HG03280 (cell line): ENCODE data around the gene CSNK2A3.
A peak's percentile ranks its signal among the peaks of the same experiment; 100 is the strongest.

ENCODE experiments used
- ATAC-seq: cut with Tn5 transposase; IDR thresholded peaks from one replicate; pipeline ENCODE4 v1.9.1; 2021; ENCODE audit warnings: mild to moderate bottlenecking, moderate library complexity; ENCODE audit not compliant: unreplicated experiment

CSNK2A3 gene

DNA sequence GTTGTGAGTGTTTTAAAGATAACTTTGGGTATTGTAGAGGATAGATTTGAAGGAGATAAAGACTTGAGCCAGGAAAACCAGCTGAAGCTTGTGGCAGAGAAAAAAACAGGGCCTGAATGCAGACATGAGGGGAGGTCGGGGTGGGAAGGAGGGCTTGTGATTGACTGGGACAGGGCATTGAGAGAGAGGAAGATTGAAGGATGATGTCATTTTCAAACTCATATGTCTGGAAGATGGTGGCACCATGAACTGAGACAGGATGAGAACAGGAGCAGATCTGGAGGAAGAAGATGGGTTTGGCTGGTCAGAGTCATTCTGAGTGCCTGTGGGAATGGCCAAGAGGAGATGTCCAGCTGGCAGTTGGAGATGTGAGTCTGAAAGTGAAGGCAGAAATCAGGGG is 14.7 kb downstream of the CSNK2A3 start:
- ATAC-seq = no peak

DNA sequence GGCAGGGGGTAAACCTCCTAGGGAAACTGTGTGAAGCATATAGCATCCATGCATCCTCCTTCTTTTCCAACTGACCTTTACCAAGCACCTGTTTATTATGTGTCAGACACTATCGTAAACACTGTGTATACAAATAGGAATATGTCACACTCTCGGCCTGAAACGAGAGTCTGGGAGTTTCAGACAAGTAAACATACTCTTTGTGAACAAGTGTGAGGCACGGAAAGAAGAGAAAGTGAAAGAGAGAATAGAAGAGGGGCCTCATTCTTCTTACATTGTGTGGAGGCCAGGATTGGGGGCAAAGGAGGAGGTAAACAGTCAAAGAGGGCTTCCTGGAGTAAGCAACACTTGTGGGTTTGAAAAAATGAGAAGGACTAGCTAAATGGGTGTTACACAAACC is 16.4 kb downstream of the CSNK2A3 start:
- ATAC-seq = no peak

GRCh38 chr11:11335043-11335442 is 18.0 kb downstream of the CSNK2A3 start:
- no peak for ATAC-seq

DNA sequence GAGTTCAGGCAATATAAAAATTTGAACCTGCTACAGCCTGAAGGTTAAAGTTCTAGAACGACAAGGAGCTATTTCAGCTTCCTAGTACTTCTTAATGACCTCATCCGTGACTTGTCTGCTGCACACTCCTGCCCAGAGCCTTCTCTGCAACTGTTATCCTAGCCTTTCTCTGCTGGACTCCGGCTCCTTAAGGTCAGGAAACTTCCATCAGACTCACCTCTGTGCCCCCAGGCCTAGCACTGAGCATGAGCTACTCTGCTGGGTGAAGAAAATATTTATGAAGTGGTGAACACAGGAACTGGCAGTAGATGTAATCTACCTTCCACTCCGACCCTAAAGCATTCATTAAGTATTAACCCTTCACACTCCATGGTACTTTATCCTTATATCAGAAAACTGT is 18.4 kb downstream of the CSNK2A3 start:
- no peak for ATAC-seq

DNA sequence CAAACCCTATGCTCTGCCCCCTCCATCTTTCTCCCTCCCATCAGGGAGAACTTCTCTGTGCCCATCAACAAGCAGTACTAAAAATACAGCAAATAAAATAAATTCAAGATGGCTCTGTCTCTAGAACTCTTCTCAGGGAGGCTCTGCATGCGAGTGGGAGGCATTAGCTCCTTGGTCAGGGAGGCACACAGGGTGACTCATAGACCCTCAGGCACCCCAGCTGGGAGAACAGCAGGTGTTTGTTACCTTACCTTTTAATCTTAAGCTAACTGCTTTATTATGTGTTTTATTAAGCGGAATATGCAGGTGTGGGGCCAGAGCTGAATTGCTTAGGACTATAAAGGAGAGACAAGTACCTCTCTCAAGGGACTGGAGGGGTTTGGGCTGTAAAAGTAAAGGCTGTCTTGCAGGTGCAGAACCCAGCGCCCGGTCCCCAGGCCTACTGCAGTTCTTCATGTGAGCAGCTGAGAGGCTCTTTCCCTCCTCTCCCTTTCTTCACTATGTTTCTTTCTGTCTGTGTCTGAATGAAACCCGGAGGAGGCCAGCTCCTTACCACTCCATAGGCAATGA is 20.8 kb downstream of the CSNK2A3 start:
- ATAC-seq = no peak

DNA sequence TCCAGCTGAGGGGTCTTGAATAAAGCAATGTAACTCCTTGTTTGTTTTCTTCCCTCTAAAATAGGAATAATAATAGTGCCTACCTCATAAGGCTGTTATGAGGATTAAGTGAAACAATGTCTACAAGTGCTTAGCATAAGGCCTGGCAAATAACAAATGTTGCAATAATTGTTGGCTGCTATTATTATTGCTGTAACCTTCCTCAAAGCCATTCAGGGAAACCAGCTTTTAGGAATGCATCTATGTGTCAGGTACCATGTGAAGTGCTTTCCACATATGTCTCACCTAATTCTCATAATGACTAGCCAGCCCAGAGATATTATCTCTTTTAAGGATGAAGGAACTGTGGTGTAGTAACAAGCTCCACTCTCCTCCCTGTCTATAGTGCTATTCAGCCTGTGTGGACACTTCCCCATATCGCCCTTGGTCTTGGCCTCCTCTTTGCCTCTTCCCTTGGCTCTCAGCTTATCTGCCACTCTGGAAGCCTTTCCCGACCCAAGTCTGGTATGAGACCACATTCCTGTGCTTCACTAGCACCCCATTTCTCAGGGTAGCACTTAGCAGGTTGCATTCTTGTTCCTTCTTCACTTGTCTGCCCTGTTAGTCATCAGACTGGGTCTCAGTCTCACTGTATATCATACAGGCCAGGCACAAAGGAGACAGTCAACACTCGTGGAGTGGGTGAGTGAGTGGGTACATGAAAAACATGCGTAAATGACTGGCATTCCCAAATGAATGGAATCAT is 23.8 kb downstream of the CSNK2A3 start:
- ATAC-seq = no peak

DNA sequence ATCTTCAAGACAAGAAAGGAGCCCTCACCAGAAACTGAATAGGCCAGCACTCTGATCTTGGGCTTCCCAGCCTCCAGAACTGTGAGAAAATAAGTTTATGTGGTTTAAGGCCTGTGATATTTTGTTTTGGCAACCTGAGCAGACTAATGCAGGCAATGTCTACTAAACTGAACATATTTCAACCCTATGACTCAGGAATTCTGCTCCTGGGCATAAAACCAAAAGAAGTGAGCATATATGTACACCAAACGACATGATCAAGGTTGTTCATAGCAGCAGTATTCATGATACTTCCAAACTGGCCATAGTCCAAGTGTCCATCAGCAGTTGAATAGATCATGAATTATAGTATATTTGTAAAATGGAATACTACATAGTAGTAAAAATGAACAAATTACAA is 29.0 kb downstream of the CSNK2A3 start:
- ATAC-seq = no peak

GRCh38 chr11:11322101-11322500 is 30.9 kb downstream of the CSNK2A3 start:
- no peak for ATAC-seq

DNA sequence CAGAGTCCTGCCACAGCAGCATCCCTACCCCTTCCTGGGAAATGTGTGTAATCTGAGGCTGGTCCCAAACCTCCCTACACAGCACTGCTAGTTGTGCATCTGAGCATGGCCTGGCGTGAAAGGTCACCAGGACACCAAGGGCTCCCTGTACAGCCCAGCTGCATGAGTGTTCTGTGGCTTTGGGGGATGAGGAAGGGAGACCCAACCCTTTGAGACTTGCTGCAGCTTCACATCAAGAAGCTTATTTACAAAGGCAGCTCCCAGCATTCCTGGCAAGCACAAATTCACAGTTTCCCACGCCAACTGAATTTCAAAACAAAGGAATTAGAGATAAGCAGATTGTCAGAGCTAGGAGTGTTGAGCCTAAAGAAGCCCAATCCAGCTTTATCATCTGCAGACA is 32.2 kb downstream of the CSNK2A3 start:
- no peak for ATAC-seq

- ATAC-seq = peak; percentile 62
Observed at GRCh38 chr11:11318961-11319360, 34.1 kb downstream of the CSNK2A3 start.

- ATAC-seq = no peak
Observed at GRCh38 chr11:11318461-11318860, 34.6 kb downstream of the CSNK2A3 start.

GRCh38 chr11:11316651-11317230 is 36.3 kb downstream of the CSNK2A3 start:
- no peak for ATAC-seq

DNA sequence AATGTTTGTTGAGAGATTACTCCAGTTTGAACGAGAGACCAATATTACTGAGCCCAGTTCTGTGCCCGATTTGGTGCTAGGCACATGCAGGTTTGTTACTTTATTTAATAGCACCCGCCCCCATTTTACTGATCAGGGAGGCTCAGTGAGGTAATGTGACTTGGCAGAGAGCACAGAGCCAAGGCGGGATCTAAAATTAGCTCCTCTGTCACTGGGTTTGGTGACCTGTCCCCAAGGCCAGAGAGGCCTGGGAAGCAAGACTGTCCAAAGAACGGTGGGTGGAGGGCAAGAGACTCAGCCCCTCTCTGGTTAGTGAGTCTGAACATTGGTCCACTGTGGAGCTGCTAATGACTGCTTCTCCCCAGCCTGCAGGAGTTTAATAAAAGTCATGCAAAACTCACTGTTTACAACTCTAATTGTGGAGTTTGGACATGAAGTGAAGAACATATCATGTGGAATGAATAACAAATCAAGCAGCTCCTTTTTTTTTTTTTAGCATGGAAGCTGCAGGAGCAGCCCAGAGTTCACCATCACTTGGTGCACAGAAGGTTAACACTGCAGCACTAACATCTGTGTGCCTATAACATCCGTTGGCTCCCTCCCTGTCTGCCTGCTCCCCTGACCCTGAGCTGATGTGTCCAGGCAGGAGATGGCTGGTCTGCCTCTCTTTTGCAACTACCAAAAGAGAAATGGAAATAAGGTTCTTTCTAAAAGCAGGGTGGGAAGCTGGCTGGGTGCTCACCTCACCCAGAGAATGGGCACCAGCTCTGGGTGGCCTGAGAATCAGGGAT is 39.0 kb downstream of the CSNK2A3 start:
- ATAC-seq = no peak

DNA sequence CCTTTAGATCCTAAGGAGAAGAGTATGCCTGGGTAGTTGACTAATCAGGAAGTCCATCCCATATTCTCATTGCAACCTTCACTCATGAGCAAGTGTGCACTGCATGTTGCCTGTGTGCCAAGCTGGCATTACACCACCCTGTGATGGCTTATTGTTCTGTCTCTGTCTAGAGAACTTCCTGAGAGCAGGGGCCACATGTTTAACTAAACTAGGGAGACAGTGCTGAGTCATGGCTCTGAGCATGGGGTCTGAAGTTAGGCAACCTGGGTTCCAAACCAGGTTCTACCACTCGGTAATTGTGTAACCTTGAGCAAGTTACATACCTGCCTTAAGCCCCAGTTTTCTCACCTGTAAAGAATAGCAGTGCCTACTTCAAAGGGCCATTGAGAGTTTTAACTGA is 39.6 kb downstream of the CSNK2A3 start:
- no peak for ATAC-seq

GRCh38 chr11:11312738-11313137 is 40.3 kb downstream of the CSNK2A3 start:
- ATAC-seq = no peak

DNA sequence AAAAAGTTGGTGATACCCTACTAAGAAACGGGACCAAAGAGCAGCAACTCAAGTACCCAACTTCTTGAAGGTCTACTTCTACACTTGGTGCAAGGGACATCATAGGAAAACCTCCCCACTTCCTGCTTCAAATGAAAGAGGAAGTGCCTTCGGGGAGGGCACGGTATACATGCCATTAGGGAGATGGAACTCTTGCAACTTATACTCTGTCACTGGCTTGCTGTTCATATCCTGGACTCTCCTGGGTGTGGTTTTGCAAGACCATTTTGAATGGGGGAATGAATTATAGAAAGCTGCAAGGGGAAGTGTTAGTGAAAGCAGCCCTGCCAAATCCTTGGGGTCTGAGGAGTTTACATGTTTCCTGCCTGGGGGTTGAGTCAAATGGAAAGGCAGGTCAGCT is 41.9 kb downstream of the CSNK2A3 start:
- ATAC-seq = no peak

DNA sequence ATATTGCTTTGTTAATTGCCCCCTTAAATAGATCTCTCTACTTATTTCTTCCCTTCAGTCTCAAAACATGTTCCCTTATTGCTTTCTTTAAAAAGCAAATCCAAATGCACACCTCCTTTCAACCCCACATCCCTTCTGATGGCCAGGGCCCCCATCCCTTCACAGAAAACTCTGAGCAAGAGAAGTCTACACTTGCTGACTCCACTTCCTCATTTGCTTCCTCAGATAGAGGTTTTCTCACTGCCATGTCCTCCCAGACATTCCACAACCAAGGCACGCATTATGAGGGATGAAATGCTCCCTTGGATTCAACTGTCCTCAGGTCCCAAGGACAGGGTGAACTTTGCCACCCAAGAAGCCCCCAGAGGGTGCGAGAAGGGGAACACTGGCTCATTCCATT is 43.1 kb downstream of the CSNK2A3 start:
- no peak for ATAC-seq

DNA sequence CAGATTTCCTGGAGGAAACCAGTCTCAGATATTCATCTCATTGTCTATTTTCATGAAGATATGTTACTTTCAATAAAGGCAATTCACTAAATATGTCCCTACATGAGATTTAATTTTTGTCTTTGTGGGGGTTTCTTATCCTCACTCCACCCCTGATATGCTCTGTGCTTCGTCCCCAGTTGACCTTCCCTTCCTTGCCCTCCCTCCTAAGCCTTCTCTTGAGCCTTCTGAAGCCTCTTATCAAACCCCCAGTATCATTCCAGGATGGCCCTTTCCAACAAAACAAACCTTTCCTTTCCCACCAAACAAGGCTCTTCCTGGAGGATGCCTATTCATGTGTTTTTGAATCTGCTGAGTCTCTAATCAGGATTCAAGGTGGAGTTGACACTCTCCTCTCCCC is 44.8 kb downstream of the CSNK2A3 start:
- ATAC-seq = no peak

DNA sequence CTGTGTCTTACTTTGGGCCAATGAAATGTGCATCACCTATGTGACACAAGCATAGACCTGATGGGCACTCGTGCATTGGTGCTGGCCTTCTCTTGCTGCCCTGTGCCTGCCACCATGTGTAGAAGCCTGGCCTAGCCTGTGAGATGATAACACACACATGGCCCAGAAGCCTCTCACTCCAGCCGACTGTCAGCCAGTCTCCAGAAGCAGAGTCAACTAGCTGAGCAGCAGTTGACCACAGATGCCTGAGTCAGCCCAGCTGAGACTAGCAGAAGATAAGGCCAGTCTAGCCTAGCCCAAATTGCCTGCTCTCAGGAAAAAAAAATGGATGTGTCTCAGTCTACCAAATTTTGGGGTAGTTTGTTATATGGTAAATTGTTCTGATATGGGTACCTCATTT is 46.2 kb downstream of the CSNK2A3 start:
- ATAC-seq = no peak

- ATAC-seq = no peak
Observed at GRCh38 chr11:11304550-11304949, 48.5 kb downstream of the CSNK2A3 start.

DNA sequence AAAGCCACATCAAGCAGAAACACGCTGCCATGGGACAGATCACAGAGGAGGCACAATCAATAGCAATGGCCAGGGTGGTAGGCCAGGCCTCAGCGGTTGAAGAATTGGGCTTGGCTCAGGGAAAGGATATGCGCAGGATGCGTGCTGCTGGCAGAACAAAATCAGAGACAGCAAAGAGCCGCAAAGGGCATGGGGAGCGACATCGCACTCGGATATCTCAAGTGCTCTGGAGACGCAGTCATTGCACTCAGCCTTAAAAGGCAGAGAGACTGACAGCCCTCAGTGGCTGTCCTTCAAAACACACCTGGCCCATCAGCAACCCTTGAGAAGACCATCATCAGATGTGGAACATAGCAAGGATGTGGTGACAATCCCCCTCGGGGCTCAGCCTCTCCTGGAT is 50.5 kb downstream of the CSNK2A3 start:
- ATAC-seq = no peak
